HepG2 (cell line): ENCODE measurements around the gene MIB2. TPM values are rescaled to one million over a fixed set of nuclear protein-coding genes. Genes with fewer than 3 reads are reported as not detected.

Experiments used
- CCDC6 ChIP-seq: sonication (generic); formaldehyde crosslinking; IDR thresholded peaks from 2 replicates; pipeline ENCODE4 v1.8.1; 2022; ENCODE audit warnings: mild to moderate bottlenecking, missing genetic modification reagents, moderate library complexity
- CEBPG ChIP-seq: IDR thresholded peaks from 2 replicates; pipeline ENCODE4 v1.6.1; 2016
- KLF6 ChIP-seq: IDR thresholded peaks from 2 replicates; pipeline ENCODE4 v1.8.0; 2016; ENCODE audit warnings: missing biosample characterization, missing genetic modification reagents
- PCBP1 ChIP-seq: fragments of 200-400 bp; formaldehyde crosslinking; IDR thresholded peaks from 2 replicates; pipeline ENCODE4 v1.6.1; 2017; ENCODE audit warnings: mild to moderate bottlenecking, low read depth, low read length, borderline replicate concordance
- PHF21A ChIP-seq: sonication (generic); formaldehyde crosslinking; IDR thresholded peaks from 2 replicates; pipeline ENCODE4 v1.5.0; 2020; ENCODE audit warnings: mild to moderate bottlenecking, missing genetic modification reagents
- PTBP1 ChIP-seq: fragments of 200-400 bp; formaldehyde crosslinking; IDR thresholded peaks from 2 replicates; pipeline ENCODE4 v1.6.1; 2018; ENCODE audit warnings: low read length, low read depth; ENCODE audit not compliant: poor library complexity, severe bottlenecking
- SP1 ChIP-seq, 2 experiments: fragments of 450-650 bp in 1 of 2; sonication (generic) in 1 of 2; formaldehyde crosslinking in 1 of 2; IDR thresholded peaks; 2 replicates each; pipeline versions ENCODE4 v1.4.0 to v1.6.1; 2016 to 2020; ENCODE audit warnings: missing genetic modification reagents in 1 of 2
- TBX3 ChIP-seq: fragments of 450-650 bp; IDR thresholded peaks from 2 replicates; pipeline ENCODE4 v1.6.1; 2017; ENCODE audit warnings: antibody characterized with exemption, mild to moderate bottlenecking, inconsistent platforms, borderline replicate concordance
- ZMAT3 ChIP-seq: sonication (generic); formaldehyde crosslinking; conservative IDR thresholded peaks from 2 replicates; pipeline ENCODE4 v1.7.0; 2021; ENCODE audit warnings: missing genetic modification reagents
- ZNF331 ChIP-seq: sonication (generic); formaldehyde crosslinking; IDR thresholded peaks from 2 replicates; pipeline ENCODE4 v1.4.0; 2020; ENCODE audit warnings: missing genetic modification reagents
- polyA plus RNA-seq, 8 experiments: library from polyadenylated mRNA; depleted of rRNA in 3 of 8; stranded (reverse) in 7 of 8; unstranded in 1 of 8; fragments of >200 nt; fragmentation: Illumina TruSeq in 4 of 8; extraction: Trizol in 4 of 8; gene quantifications; 2 replicates each; pipeline versions ENCODE4 v1.2.1 to v1.2.3, GENCODE V29; 2011 to 2016; ENCODE audit warnings: low read depth in 4 of 8, missing spikeins in 1 of 8, mixed read lengths in 1 of 8; ENCODE audit not compliant: insufficient read depth in 1 of 8
- total RNA-seq, 5 experiments: library from RNA; depleted of rRNA; stranded (reverse); fragments of >200 nt; fragmentation: Illumina TruSeq; extraction: Trizol; gene quantifications; 2 replicates each; pipeline ENCODE4 v1.2.3, GENCODE V29; 2016; ENCODE audit warnings: low read depth in 1 of 5
- TF ChIP-seq, protein P1 (sequence below): IDR thresholded peaks from 2 replicates; pipeline ENCODE4 v1.6.1; 2012; ENCODE audit warnings: low read length, improper control_type of control experiment
- TF ChIP-seq, protein P2 (sequence below): sonication (generic); formaldehyde crosslinking; IDR thresholded peaks from 2 replicates; pipeline ENCODE4 v1.4.0; 2020; ENCODE audit warnings: missing genetic modification reagents, mild to moderate bottlenecking, borderline replicate concordance
- TF ChIP-seq, protein P3 (sequence below): sonication (generic); formaldehyde crosslinking; conservative IDR thresholded peaks from 2 replicates; pipeline ENCODE4 v1.4.0; 2020; ENCODE audit warnings: mild to moderate bottlenecking, missing genetic modification reagents, moderate library complexity
- TF ChIP-seq, protein P4 (sequence below): sonication (generic); formaldehyde crosslinking; IDR thresholded peaks from 2 replicates; pipeline ENCODE4 v1.5.1; 2020; ENCODE audit warnings: mild to moderate bottlenecking, missing genetic modification reagents, moderate library complexity

MIB2 gene
- total and polyA plus RNA-seq, 2 of the 13 experiments (the other 11 are each of a cell fraction or from before 2014, with no cell fraction given), result 19.9 to 30.4 TPM

DNA sequence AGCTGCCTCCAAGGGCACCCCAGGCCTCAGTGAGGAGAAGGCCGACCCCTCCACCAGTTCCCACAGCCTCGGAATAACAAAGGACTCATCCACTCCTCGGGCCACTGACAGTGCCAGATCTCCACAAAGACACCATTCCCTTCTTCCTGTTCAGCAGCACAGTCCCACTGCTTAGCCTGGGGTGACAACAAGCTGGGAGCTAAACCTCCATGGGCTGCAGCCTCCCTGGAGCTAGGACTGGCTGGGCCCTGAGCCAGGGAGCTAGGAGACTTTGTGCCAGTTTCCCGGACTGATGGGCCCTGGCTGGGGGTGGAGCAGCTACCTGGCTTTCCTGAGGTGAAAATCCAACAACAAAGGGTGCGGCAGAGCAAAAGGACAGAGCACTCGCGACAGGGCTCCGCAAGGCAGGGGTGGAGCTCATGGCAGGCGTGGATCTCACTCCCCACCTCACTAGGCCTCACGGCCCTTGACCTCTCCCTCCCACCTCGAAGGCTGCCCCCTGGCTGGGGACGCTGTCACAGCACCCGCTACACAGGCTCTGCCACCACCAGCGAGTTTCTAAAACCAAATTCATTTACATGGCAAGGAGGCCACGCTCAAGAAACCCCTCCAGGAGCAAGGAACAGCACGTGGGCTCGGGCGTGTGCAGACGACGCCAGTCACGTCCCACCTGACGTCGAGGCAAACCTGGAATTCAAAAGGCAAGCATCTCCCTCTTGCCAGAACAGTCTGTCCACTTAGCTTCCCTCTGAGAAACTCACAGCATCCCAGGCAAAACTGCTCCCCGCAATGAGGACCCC, 63.5 kb downstream of the MIB2 start (continued):
- TF ChIP-seq, protein P1, sequence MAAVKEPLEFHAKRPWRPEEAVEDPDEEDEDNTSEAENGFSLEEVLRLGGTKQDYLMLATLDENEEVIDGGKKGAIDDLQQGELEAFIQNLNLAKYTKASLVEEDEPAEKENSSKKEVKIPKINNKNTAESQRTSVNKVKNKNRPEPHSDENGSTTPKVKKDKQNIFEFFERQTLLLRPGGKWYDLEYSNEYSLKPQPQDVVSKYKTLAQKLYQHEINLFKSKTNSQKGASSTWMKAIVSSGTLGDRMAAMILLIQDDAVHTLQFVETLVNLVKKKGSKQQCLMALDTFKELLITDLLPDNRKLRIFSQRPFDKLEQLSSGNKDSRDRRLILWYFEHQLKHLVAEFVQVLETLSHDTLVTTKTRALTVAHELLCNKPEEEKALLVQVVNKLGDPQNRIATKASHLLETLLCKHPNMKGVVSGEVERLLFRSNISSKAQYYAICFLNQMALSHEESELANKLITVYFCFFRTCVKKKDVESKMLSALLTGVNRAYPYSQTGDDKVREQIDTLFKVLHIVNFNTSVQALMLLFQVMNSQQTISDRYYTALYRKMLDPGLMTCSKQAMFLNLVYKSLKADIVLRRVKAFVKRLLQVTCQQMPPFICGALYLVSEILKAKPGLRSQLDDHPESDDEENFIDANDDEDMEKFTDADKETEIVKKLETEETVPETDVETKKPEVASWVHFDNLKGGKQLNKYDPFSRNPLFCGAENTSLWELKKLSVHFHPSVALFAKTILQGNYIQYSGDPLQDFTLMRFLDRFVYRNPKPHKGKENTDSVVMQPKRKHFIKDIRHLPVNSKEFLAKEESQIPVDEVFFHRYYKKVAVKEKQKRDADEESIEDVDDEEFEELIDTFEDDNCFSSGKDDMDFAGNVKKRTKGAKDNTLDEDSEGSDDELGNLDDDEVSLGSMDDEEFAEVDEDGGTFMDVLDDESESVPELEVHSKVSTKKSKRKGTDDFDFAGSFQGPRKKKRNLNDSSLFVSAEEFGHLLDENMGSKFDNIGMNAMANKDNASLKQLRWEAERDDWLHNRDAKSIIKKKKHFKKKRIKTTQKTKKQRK, result no peak
- TF ChIP-seq CCDC6 (peak; percentile 71; the same call in 1 of the 2 replicates), PTBP1 (no peak), PCBP1 (0 out of 2 replicates have a peak, but pooled peaks have one; percentile 26), CEBPG (CRISPR knock-in tag) (no peak), SP1 (IDR thresholded peaks at IDR 0.05) (no peak), SP1 (CRISPR knock-in tag; IDR thresholded peaks at IDR 0.05) (peak; percentile 45; the same call in 1 of the 2 replicates), ZMAT3 (CRISPR knock-in tag) (0 out of 2 replicates have a peak, but pooled peaks have one; percentile 49), PHF21A (peak; percentile 63; the same call in 1 of the 2 replicates), KLF6 (peak; percentile 51), ZNF331 (CRISPR knock-in tag) (peak; percentile 71; the same call in 1 of the 2 replicates), TBX3 (no peak)
- TF ChIP-seq, protein P2, sequence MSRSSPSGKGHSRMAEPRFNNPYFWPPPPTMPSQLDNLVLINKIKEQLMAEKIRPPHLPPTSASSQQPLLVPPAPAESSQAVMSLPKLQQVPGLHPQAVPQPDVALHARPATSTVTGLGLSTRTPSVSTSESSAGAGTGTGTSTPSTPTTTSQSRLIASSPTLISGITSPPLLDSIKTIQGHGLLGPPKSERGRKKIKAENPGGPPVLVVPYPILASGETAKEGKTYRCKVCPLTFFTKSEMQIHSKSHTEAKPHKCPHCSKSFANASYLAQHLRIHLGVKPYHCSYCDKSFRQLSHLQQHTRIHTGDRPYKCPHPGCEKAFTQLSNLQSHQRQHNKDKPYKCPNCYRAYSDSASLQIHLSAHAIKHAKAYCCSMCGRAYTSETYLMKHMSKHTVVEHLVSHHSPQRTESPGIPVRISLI (CRISPR knock-in tag), result no peak
- TF ChIP-seq, protein P3, sequence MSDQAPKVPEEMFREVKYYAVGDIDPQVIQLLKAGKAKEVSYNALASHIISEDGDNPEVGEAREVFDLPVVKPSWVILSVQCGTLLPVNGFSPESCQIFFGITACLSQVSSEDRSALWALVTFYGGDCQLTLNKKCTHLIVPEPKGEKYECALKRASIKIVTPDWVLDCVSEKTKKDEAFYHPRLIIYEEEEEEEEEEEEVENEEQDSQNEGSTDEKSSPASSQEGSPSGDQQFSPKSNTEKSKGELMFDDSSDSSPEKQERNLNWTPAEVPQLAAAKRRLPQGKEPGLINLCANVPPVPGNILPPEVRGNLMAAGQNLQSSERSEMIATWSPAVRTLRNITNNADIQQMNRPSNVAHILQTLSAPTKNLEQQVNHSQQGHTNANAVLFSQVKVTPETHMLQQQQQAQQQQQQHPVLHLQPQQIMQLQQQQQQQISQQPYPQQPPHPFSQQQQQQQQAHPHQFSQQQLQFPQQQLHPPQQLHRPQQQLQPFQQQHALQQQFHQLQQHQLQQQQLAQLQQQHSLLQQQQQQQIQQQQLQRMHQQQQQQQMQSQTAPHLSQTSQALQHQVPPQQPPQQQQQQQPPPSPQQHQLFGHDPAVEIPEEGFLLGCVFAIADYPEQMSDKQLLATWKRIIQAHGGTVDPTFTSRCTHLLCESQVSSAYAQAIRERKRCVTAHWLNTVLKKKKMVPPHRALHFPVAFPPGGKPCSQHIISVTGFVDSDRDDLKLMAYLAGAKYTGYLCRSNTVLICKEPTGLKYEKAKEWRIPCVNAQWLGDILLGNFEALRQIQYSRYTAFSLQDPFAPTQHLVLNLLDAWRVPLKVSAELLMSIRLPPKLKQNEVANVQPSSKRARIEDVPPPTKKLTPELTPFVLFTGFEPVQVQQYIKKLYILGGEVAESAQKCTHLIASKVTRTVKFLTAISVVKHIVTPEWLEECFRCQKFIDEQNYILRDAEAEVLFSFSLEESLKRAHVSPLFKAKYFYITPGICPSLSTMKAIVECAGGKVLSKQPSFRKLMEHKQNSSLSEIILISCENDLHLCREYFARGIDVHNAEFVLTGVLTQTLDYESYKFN (CRISPR knock-in tag), result peak; percentile 77
- TF ChIP-seq, protein P4, sequence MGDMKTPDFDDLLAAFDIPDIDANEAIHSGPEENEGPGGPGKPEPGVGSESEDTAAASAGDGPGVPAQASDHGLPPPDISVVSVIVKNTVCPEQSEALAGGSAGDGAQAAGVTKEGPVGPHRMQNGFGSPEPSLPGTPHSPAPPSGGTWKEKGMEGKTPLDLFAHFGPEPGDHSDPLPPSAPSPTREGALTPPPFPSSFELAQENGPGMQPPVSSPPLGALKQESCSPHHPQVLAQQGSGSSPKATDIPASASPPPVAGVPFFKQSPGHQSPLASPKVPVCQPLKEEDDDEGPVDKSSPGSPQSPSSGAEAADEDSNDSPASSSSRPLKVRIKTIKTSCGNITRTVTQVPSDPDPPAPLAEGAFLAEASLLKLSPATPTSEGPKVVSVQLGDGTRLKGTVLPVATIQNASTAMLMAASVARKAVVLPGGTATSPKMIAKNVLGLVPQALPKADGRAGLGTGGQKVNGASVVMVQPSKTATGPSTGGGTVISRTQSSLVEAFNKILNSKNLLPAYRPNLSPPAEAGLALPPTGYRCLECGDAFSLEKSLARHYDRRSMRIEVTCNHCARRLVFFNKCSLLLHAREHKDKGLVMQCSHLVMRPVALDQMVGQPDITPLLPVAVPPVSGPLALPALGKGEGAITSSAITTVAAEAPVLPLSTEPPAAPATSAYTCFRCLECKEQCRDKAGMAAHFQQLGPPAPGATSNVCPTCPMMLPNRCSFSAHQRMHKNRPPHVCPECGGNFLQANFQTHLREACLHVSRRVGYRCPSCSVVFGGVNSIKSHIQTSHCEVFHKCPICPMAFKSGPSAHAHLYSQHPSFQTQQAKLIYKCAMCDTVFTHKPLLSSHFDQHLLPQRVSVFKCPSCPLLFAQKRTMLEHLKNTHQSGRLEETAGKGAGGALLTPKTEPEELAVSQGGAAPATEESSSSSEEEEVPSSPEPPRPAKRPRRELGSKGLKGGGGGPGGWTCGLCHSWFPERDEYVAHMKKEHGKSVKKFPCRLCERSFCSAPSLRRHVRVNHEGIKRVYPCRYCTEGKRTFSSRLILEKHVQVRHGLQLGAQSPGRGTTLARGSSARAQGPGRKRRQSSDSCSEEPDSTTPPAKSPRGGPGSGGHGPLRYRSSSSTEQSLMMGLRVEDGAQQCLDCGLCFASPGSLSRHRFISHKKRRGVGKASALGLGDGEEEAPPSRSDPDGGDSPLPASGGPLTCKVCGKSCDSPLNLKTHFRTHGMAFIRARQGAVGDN (CRISPR knock-in tag), result peak; percentile 99
